HG03108 (cell line): ENCODE data around the gene PLA2G2A.
"Not testable (repeated sequence)": the region's sequence is repeated elsewhere in the genome, so short reads cannot be mapped to it uniquely, and the experiment has no call there.

ENCODE experiments used
- ATAC-seq: cut with Tn5 transposase; IDR thresholded peaks from one replicate; pipeline ENCODE4 v1.9.1; 2021; ENCODE audit warnings: moderate library complexity; ENCODE audit not compliant: unreplicated experiment

Gene PLA2G2A

DNA sequence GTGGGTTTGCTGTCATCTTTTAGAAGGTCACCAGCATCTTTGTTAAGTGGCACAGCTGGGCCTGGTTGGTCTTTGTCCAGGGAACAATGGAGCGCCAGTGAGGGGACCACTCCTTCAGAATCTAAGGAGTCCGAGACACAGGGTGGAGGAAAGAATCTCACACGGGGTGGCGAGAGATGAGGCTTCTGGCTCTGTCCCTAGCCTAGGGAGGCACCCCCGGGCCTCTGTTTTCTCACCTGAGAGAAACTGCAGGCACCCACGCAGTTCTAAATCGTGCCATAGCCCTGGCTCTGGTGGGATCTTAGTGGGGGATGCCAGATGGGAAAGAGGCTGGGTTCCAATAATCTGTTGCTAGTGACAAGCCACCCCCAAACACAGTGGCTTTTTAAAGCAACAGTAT is 45.1 kb downstream of the PLA2G2A start:
- ATAC-seq = no peak

- no peak for ATAC-seq
Measured at GRCh38 chr1:19932866-19933265, 46.6 kb downstream of the PLA2G2A start.

DNA sequence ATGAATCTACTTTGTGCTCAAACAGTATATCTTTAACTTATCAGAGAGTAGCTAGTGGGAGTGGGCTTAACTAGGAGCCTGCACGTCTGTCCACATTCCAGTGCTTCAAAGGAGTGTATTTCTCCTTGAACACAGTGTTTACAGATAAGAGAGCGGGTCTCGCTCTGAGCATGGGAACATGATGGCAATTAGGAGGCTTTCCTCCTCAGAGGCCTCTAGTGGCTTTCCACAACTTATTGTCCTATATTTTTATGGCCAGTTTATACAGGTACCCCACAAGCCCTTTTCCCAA is 52.3 kb downstream of the PLA2G2A start:
- not testable (repeated sequence) for ATAC-seq

DNA sequence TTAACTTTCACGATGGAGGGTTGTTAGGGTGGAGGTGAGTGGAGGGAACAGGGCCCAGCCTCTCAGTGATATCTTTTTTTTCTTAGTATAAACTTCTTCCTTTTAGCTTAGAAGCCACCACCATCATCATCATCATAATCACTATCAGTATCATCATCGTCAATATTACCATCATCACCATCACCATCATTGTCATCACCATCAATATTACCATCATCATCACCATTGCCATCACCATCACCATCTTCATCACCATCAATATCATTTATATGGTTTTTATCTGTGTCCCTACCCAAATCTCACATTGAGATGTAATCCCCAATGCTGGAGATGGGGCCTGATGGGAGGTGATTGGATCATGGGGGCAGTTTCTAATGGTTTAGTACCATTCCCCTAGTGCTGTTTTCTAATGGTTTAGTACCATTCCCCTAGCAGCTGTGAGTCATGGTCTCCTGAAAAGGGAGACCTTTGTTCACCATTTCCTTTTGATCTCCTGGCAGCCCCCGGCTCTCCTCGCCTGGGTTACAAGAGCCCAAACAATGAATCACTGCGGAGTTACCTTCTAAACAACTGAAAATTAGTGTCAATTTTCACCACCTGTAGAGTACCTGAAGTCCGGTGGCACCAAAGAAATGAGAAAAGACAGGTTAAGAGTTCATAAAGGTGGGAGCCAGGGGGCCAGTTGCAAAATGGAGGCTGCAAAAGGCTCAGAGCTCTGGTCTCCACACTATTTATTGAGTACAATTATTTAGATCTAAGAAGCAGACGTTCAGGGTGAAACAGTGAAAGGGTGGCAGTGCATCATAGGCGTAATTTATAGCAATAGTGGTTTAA is 52.9 kb downstream of the PLA2G2A start:
- ATAC-seq = no peak
